ENCODE results near the gene SMARCE1.

SMARCE1 gene

GRCh38 chr17:40645291-40645690 is 2.3 kb downstream of the SMARCE1 start:
- no peak for DNase-seq

DNA sequence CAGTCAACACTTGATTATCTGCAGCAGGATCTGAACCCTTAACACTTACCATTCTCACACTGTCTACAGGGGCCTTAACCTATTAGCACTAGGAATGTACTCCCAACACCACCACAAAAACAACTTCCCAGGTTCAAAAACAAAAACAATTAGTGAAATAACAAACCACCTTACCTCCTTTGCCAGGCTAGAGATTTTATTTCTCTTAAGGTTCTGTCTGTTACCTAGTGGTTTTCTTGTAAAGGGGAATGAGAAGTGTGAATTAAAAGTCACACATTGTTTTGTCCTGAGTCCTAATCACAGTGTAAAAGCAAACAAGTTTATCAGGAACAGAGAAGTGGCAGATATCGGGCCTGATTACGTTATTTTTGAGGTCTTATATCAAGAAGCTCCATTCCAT is 9.7 kb downstream of the SMARCE1 start:
- DNase-seq, result no peak

DNA sequence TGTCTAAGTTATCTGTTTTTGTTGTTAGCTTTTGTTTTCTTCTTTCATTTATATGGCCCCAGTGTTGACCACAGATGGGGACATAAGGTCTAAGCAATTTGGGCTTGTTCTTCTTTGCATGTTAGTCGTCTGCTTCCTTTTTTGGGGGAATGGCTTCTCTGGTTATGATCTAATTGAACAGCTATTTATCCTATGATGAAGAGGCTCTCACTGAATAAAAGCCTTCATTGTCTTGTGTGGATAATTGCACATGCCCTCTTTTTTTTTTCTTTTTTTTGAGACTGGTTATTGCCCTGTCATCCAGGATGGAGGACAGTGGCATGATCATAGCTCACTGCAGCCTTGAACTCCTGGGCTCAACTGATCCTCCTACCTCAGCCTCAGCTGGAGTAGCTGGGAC is 13.7 kb downstream of the SMARCE1 start:
- no peak for DNase-seq

GRCh38 chr17:40632216-40632615 is 15.4 kb downstream of the SMARCE1 start:
- no peak for DNase-seq

- no peak for DNase-seq
These were observed 17.8 kb downstream of the SMARCE1 start for GRCh38 chr17:40629842-40630241.

GRCh38 chr17:40625311-40625710 is 22.3 kb downstream of the SMARCE1 start:
- DNase-seq, result no peak

DNA sequence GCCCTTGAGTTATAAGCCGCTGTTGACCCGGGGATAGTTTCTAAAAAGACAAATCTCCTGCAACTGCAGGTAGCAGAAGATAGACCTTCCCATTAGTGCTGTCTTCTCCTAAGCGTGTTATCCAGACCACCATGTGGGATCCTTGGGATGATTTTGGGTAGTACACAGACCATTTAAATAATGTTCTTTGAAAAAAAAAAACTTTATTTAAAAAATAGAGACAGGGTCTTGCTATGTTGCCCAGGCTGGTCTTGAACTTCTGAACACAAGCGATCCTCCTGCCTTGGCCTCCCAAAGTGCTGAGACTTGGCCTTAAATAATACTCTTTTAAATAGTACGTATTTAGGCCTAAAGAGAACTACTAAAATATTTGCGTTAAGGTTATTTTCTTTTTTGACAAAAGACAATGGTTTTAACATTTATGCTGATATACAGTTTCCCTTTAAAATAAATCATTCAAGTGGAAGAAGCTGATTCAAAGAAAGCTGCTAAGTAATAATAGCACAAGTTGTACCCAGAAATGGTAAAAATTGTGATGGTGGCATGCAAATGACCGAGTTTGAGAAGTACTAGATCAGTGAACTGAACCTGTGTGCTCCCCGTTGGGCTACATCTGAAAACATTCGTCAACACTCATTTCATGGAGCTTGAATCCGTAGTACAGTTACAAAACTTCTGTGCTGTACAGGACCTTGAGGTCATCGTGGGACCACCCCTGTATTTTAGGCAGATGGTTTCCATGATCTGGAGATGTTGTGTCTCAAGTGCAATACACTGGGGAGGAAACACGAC is 24.0 kb downstream of the SMARCE1 start:
- DNase-seq, result no peak

DNA sequence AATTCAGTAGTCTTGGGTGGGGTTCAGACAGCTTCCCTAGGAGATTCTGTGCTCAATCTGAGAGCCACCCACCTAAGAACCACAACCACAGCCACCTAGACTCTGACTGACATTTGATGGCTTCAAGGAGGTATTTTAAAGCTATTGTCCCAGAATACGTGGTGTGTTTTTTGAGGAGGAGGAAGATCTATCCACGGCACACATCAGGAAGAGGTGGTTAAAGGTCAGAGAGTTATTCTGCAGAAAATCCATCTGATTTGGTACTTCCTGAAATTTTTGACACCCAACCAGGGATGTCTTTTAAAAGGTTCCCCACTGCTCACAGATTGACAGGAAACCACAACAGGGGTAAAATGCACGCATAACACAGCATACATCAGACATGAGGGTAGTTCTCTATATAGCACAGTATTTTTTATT is 25.1 kb downstream of the SMARCE1 start:
- no peak for DNase-seq

- DNase-seq, result no peak
These were observed 26.0 kb downstream of the SMARCE1 start for GRCh38 chr17:40621578-40621977.

GRCh38 chr17:40621019-40621418 is 26.6 kb downstream of the SMARCE1 start:
- DNase-seq, result no peak

DNA sequence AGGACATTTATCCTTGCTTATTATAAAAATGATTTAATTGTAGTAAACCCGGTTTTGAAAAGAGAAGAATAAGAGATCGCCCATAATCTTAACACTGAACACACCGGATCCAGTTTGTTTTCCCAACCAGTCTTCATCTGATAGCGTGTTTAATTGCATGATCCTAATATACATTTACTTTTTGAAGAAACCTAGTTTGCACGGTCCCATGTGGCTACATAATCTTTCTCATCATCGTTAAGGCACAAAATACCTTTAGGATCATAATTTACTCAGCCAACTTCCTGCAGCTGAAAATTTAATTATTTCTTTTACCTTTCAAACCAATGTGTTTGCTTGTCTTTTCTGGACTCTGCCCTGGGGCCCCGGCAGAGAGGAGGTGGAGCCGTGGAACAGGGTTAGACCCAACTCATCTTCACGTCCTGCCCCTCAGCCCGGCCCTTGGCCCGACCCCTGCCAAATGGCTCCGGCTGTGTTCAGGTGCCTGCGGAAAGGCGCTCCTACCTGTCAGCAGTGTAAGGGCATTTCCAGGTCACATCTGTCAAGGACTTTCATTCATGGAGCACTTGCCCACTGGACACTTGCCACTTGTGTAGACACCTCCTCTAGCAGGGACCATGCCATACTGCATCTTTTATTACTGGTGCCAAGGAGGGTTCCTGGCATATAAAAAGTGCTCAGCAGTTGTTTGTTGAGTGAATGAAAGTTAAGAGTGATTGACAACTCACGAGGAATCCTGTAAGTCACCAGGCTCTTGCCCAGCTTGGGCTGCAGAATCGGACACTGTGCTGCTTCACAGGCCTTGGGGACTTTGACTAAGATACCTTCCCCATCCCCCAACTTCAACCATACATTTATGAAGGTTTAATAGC is 28.6 kb downstream of the SMARCE1 start:
- DNase-seq, result no peak

DNA sequence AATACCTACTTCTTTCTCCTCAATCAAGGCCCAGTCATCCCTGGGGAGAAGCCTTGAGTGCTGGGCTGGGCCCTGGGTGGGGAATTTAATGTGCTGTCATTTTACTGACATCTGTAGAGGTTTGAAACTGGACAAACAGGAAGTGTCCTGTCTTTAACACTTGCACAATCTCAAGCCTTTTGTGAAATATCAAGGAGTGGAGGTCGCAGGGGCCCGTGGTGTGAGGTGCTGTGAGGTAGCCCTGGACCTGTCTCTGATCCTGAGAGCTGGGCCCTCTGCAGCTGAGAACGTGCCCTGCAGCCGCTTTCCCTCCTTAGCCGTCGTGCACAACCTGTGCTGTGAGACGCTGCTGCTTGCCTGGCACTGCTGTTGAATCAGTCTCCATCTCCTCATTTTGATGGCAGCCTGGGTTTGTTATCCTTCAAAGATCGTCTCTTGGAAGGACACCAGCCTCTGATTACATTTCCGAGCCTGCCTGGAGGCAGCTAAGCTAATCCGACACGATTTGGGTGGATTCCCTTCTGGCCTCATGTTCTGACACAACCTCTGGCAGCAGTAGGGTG is 29.9 kb downstream of the SMARCE1 start:
- no peak for DNase-seq

GRCh38 chr17:40616592-40616991 is 31.0 kb downstream of the SMARCE1 start:
- DNase-seq, result no peak

- no peak for DNase-seq
These were observed 31.7 kb downstream of the SMARCE1 start for GRCh38 chr17:40615841-40616476.

DNA sequence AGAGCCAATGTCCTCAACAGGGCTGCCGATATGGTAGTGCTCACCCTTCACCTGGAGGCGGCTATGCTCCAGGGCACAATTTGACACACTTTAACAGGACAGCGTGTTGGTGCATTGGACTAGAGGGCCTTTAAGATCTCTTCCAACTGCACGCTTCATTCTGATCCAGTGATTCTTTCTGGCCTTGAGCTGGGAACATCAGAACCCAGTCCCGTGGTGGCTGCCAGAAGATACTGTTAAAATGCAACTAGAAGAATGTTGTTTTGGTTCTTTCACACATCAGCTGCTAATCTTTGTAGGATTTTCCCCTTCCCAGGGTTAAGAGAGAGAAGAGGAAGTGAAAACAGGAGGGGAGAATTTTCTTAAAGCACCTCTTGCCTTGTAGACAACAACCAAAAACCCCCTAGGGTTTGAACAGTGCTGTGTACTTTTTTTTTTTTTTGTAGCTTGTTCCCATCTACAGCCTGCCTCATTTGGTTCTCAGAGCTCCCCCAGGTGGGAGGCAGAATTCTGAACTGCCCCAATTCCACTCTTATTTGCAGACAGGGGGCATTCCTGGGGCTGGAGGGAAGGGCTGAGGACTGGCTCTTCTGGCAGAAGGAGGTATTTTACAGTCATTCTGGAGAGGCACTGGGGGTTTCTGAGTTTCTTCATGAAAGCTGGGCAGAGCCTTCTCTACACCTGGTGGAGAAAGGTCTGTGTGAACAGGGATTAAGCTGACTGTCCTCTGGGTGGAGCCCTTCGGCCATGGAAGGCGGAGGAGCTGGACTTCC is 32.4 kb downstream of the SMARCE1 start:
- peak; percentile 48 for DNase-seq

GRCh38 chr17:40614431-40615067 is 33.1 kb downstream of the SMARCE1 start:
- no peak for DNase-seq

DNA sequence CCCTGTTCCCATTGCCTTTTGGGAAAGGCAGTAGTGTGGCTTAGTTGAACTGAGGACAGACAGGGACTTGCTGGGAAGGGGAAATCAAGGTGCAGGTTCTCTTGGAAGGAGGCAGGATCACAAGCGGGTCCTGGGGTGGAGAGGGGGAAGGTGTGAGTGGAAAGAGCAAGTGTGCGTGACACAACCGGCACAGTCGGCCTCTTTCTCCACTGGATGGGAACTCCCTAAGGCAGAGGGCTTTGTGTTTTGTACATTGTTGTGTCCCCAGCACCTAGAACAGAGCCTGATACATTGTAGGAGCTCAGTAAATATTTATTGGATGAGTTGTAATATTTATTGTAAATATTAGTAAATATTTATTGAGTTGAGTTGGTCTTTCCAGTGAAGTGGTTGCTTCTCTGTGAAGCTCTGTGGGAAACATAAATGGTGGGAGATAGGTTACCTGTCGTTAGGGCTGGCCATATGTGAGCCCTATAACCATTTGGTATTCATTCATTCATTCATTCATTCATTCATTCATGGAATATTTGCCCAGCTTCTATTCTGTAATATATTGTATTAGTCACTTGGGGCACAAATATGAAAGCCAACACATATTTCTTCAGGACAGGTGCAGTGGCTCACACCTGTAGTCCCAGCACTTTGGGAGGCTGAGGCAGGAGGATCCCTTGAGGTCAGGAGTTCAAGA is 34.0 kb downstream of the SMARCE1 start:
- DNase-seq, result no peak

DNA sequence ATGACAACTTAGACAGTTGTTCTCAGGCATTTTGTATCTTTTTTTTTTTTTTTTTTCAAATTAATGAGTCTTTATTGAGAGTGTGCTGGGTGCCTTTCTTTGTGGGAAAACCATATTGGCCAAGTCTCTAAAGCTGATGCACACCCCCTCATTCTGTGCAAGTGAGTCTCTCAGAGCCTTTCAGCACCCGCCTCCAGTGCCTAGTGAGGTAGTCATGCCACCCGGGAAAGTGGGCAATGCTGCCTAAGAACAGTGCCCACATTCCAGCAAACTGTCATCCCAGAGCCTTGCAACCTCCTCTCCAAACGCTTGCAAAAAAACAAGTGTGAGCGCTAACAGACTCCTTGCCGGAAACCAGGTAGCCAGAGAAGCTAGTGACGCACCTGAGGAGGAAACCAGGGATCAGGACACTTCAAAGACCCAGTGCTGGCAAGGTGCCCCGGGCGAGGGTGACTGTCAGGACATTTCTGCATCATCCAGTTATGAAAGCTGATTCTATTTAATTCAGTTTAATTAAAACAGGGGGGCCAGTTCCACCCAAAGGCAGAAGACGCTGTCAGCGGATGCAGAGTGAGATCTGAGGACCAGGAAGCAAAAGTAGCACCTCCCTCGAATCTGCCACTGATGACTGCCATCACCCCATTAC is 34.9 kb downstream of the SMARCE1 start:
- peak; percentile 87 for DNase-seq

DNA sequence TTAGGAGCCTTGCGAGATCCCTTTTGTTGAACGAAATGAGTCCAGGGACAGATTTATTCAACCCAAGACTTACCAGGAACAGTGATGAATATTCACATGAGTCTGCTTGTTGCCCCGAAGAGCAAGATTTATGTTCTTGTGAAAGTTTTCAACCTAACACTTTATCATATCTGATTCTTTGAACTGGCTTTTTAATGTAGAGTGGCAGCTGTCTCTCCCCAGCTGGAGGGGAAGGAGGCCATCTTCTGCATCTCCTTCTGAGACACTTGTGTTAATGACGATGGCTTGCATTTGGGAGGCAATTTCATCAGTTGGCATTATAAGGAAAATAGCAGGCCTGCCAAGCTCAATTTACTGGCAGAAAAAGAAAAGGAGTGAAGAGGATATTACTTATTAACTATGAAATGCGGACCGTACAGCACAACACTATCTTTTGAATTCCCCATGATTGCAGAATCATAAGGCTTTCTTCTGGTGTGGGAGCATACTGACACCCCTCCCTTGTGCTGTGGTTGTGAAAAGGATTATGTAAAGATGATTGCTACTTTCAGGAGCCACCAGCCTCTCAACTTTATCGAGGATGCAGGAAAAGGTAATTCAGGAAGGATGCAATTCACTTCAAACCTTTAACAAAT is 35.7 kb downstream of the SMARCE1 start:
- no peak for DNase-seq

DNA sequence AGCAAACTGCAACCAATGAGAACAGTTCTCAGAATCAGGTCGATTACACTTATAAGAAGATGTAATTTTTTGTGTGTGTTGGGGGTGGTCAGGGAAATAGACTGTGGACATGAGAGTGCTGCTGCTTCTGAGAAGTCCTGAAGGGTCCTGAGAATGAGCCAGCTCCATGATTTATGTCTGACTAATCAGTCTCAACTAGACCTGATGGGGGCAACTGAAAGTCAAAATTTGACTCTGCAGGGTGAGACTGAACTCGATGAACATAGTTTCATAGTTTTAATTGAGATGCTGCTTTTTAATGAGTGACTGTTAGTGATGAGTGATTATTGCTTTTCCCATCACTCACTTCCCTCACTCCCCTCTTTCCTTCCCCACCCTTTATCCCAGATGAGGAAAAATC is 37.3 kb downstream of the SMARCE1 start:
- DNase-seq, result no peak
